G401.6 (cell line): Measurements from ENCODE around the gene ZBTB40.

Experiments used
- FAIRE-seq: peaks from 2 replicates; lab custom pipeline; 2012; peaks lifted over from hg19 to GRCh38; lab: Jason Lieb, UNC

Gene ZBTB40

GRCh38 chr1:22562584-22563583, 111.2 kb downstream of the ZBTB40 start, which contains the start of gene EPHA8:
TSS of gene EPHA8 (plus strand) at chr1:22563489. CDS start at chr1:22563636, 147 bp downstream.
- FAIRE-seq: no peak

DNA sequence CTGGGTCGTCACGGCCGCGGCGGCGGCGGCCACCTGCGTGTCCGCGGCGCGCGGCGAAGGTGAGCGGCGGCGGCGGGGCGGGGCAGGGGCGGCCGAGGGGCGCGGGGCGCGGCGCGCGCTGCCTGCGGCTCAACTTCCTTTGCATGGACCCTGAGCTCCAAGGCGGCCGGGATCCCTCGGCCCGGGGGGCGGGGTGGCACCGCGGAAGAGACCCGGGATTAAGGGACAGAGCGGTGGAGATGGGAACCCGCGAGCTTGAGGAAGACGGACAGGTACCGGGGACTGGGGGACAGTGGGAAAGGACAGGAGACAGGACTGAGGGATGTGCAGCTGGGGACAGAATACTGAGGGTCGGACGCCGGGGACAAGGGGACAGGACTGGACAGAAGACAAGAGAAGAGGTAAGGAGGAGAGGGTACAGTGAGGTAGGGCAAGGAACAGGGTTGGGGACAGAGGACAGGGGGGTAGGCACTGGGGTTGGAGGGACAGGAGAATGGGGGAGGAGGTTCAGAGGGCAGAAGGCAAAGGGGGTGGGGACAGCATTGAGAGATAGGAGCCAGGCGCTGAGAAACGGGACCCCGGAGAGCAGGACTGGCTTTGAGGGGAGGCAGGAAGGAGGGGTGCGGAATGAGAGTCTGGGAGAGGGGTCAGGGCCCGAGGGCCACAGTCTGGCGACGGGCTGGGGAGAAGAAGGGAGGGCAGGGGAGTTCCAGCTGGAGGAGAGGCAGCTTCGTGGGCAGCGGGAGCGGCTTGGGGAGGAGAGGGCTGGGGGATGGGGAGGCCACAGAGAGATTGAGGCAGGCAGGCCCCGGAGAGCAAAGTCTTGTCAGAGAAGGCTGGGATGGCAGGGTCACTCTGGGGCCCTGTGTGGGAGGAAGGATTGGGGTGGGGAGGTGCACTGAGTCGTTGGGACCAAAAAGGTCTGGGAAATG, 112.3 kb downstream of the ZBTB40 start:
- FAIRE-seq: no peak

- FAIRE-seq: no peak
Observed at GRCh38 chr1:22566161-22566560, 114.5 kb downstream of the ZBTB40 start.

- FAIRE-seq: no peak
Observed at GRCh38 chr1:22567197-22567596, 115.5 kb downstream of the ZBTB40 start.

DNA sequence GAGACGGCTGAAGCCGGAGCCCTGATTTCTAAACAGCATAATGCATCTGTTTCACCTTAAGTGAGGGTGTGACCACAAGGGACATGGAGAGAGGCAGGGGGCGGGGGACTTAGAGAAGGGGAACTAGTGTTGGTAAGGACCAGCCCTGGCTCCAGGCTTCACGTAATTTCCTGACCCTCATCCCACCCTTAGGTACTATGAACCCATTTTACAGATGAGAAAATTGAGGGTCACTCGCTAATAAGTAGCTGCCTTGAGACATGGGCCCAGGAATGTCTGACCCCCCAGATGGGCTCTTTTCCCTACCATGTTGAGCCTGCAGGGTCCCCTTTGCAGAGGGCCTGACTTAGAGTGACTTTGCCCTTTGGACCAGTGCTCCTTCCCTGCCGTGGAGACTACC, 116.3 kb downstream of the ZBTB40 start:
- FAIRE-seq: no peak

DNA sequence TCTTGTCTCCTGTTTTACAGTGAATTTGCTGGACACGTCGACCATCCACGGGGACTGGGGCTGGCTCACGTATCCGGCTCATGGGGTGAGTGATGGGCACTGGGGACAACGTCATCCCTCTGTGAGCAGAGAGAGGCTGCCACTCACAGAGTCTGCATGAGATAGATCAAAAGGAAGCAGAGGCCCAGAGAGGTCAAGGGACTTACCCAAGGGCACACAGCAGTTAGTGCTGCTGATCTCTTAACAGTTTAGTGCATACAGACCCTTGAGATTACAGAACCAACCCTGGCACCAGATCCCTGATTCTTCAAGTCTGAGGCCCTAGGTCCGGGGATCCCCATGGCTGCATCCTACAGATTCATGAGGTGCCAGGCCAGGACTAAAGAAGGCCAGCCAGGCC, 117.6 kb downstream of the ZBTB40 start:
- no peak for FAIRE-seq

GRCh38 chr1:22570140-22570909, 118.7 kb downstream of the ZBTB40 start:
- FAIRE-seq: no peak

GRCh38 chr1:22572818-22573217, 121.2 kb downstream of the ZBTB40 start:
- FAIRE-seq: no peak

DNA sequence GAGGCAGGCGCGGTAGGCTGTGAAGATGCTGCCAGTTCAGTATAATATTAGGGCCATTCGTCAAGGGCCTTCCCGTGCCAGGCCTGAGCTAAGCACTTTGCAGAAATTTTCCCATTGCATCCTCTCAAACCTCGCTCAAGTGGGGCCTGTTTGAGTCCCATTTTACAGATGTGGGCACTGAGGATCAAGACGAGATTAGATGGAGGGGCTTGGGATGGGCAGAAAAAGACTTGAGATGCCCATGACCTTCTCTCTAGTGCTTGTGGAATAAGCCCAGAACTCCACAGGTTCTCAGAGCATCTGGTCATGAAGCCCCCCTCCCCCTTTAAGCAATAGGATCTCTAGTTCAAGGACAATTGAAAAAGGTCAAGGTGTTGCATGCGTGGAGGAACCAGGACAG, 121.6 kb downstream of the ZBTB40 start:
- no peak for FAIRE-seq

- FAIRE-seq: no peak
Observed at GRCh38 chr1:22575532-22576149, 124.0 kb downstream of the ZBTB40 start.

- FAIRE-seq: no peak
Observed at GRCh38 chr1:22576150-22576544, 124.5 kb downstream of the ZBTB40 start.

DNA sequence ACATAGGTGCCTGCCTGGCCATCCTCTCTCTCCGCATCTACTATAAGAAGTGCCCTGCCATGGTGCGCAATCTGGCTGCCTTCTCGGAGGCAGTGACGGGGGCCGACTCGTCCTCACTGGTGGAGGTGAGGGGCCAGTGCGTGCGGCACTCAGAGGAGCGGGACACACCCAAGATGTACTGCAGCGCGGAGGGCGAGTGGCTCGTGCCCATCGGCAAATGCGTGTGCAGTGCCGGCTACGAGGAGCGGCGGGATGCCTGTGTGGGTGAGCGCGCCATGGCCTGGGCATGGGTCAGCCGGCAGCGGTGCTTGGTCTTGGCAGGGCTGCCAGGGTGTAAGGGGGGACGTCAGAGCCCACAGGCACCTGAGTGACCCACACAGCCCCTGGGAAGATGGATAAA, 125.0 kb downstream of the ZBTB40 start:
- no peak for FAIRE-seq

DNA sequence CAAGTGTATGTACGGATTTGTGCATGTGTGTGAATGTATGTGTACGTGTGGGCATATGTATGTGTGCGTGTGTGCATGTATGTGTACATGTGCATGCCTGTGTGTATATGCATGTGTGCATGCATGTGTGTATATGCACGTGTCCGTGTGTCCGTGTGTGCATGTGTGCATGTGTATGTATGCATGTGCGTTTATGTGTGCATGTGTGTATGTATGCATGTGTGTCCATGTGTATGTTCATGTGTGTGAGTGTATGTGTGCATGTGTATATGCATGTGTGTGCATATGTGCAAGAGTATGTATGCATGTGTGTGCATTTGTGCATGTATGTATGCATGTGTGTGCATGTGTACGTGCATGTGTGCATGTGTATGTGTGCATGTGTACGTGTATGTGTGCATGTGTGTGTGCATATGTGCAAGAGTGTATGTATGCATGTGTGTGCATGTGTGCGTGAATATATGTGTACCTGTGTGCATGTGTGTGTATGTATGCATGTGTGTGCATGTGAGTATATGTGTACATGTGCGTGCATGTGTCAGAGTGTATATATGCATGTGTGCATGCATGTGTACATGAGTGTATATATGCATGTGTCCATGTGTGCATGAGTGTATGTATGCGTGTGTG, 127.2 kb downstream of the ZBTB40 start:
- no peak for FAIRE-seq

GRCh38 chr1:22579541-22580155, 128.0 kb downstream of the ZBTB40 start:
- FAIRE-seq: no peak
